NCI-H2107 treated with DMSO at 0.1 percent for 48 hours (cell line): ENCODE measurements around the gene ERICH6.

Source experiments
- DNase-seq: peaks from one replicate; lab custom pipeline; 2025; ENCODE audit not compliant: unreplicated experiment; lab: John Stamatoyannopoulos, UW

Gene ERICH6

GRCh38 chr3:150736903-150737832 lies 33.4 kb upstream of the ERICH6 start:
- DNase-seq: no peak

- DNase-seq: no peak
Measured at GRCh38 chr3:150736316-150736719, 32.6 kb upstream of the ERICH6 start.

DNA sequence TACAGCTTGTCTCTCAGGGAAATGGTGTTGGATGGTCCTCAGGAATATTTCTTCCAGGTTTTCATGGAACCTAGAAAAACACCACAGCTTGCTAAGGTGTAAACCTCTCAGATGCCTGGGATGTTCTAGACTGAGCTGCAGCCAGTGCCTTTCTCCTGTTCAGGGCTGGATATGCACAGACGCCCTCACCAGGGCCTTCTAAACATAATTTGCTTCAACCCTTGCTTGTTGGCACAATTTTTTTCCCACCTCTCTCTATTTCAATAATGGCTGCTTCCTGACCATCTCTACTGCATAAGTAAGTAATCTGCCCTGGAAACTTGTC lies 31.0 kb upstream of the ERICH6 start:
- DNase-seq: no peak

GRCh38 chr3:150733936-150734794 lies 30.4 kb upstream of the ERICH6 start:
- no peak for DNase-seq

GRCh38 chr3:150733373-150733935 lies 29.7 kb upstream of the ERICH6 start:
- no peak for DNase-seq

DNA sequence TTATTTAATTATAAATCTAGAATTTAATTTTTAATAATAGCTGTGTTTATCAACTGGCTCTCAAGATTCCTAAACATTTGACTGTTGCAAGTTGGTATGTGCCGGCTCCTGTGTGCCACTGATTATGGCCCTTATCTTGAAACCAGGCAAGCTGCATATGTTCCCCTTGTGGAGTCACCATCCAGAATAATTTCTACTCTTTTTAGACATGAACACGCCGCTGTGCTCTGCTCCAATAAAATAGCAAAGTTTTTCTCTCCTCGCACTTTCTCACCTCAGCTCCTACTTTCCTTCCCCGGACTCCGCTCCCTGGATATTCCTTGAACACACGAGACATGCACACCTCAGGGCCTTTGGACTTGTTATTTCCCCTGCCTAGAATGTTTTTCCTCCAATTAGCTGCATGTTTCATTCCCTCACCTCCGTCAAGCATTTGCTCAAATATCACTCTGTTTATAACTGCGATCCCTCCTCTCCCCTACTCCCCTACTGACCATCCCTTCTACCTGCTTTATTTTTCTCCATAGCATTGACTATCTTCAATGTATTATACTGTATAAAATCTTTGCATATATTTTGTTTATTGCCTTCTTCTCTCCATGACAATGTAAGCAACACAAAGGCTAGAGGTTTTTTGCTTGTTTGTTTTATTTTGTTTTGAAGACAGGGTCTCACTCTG lies 26.1 kb upstream of the ERICH6 start:
- no peak for DNase-seq

- DNase-seq: peak; percentile 19
Measured at GRCh38 chr3:150727653-150728502, 24.2 kb upstream of the ERICH6 start.

DNA sequence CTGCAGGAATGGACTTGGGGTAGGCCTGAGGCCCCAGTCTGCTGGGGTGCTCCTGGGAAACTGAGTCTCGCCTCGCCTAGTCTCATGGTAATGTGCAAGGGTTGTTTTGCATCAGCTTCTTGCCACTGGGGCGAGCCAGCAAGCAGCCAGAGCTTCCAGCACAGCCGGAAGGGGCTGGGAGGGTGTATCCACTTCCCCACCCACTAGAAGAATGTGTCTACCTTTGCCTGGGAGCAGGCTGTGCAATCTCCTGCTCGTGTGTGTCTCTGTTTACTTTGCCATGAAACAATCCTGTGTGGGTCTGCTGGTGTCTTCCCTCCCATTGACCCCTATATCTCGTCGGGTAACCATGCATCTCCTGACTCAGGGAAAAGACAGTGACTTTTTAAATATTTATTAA lies 21.8 kb upstream of the ERICH6 start:
- no peak for DNase-seq

DNA sequence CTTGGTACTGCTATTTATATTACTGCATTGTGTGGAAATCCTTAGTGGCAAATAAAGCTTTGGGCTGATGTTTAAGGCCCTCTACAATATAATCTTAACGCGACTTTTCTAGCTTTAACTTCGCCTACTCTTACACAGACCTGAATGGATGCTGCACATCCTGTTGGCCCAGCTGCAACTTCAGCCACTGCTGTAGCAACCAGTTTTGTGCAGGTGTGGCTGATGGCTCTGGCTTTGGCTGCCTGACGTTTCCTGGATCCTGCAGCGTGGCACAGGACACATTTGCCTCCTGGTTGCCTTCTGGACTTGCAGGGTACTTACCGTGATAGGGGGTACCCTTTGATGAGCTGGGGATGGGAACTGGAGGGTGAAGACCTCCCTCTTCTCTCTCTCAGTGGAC lies 20.2 kb upstream of the ERICH6 start:
- no peak for DNase-seq

- no peak for DNase-seq
Measured at GRCh38 chr3:150722267-150722666, 18.5 kb upstream of the ERICH6 start.

DNA sequence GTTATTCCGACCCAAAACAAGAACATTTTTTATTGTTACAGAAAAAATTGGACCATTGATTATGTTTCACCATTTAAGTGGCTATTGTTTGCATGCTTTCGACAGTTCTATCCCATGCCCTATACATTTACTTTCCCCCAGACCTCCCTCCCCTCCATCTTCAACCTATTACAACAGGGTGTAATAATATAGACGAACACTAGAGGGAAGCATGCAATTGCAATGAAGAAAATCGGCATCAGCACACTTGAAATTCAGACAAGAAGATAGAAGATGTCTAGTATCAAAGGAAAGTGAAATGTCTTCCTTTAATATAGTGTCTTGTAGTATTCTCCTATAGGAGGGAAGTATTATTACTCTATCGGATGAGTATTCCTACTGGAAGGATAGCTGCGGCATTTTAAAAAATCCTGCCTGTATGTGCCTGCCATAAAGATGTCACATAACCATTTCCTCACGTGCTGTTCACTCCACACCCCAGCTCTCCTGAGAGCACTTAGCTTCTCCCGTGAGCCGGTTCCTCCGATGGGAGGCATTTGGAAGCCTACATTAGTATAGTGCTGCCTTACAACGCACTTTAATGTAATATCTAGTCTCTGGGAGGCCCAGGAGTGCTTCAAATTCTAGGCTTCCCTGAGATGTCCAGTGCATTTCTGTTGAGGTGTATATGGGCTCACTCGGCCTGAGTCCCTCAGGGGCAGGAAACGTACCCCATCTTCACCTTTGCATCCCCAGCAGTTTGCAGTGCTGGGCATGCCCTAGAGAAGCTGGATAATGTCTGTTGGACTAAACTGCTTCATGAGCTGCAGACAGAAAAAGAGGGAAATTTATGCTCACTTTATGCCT lies 17.8 kb upstream of the ERICH6 start:
- DNase-seq: peak; percentile 93

DNA sequence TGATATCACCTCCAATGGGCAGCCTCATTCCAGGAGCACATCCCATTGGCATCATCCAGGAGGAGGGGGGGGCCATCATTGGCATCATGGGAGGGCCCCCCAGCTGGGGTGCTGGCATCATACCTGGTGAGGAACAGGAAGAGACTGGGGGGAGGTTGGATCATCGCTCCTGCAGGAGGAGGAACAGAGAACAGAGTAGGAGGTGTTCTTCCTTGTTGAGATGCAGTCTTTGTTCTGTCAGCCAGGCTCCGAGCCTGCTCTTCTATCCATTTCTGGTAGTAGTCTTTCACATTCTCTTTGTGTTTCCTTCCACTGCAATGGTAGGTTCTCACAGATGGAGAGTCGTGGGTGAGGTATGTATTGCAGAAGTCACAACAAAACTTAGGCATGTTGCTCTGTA lies 16.7 kb upstream of the ERICH6 start:
- DNase-seq: no peak

DNA sequence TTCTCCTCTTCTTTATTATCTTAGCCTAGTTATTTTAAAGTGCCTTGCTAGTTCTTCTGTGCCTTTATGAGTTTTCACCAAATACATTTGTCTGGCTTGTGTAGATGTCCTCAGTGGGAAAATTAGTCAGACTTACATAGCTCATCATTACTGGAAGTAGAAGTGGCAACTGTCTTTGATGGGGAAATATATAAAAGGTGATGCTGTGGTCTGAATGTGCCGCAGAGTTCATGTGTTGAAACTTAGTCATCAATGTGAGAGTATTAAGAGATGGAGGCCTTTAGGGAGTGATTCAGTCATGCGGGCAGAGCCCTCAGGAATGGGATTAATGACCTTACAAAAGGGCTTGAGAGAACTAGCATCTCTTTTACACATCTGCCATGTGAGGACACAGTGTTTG lies 6.4 kb upstream of the ERICH6 start:
- no peak for DNase-seq

DNA sequence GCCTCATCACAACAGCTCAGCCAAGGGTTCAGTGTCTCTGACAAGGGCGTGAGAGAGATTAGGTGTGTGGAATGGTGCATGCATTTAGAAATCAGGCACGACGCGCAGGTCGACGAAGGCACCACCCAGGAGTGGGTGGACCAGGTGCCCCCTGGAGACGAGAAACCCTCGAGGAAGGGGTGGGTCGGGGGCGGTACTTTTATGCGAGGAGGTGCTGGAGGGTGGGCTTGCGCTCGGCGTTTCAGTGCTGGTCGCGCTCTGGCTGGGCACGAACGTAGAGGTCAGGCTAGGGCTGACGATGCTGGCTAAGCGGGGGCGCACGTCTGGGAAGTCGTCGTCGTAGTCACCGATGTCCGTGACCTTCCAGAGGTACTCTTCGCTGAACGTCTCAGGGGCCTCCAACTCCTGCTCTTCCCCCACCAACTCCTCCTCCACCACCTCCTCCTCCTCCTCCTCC lies 393 bp downstream of the ERICH6 start:
- no peak for DNase-seq

DNA sequence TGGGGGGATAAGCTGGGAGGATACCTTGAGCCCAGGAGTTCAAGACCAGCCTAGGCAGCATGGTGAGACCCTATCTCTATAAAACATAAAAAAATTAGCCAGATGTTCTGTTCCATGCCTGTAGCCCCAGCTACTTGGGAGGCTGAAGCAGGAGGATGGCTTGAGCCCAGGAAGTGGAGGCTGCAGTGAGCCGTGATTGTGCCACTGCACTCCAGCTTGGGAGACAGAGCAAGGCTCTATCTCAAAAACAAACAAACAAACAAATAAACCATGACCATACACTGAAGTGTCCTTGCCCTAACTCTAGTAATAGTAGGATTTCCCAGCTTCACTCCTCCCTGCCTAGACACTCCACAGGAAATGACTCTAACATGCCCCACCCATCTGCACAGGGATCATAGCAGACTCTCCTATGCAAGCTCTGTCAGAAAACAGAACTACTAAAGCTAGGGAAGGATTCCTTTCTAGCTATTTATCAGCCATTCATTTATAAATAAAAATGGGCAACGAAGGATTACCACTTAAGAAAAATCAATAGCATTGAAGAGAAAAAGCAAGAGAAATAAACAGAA lies 4.6 kb downstream of the ERICH6 start:
- DNase-seq: no peak

- no peak for DNase-seq
Measured at GRCh38 chr3:150697646-150698045, 6.1 kb downstream of the ERICH6 start.

- DNase-seq: no peak
Measured at GRCh38 chr3:150691414-150692040, 12.2 kb downstream of the ERICH6 start.

GRCh38 chr3:150687613-150688012 lies 16.1 kb downstream of the ERICH6 start:
- no peak for DNase-seq

- DNase-seq: no peak
Measured at GRCh38 chr3:150682824-150683223, 20.9 kb downstream of the ERICH6 start.
